GM21390 (cell line): Measurements from ENCODE around the gene OGG1.

Source experiments
- ATAC-seq: cut with Tn5 transposase; IDR thresholded peaks from one replicate; pipeline ENCODE4 v1.9.1; 2021; ENCODE audit not compliant: unreplicated experiment

The OGG1 gene

GRCh38 chr3:9782770-9783169 lies 33.0 kb downstream of the OGG1 start:
- no peak for ATAC-seq

GRCh38 chr3:9783954-9784353 lies 34.2 kb downstream of the OGG1 start:
- ATAC-seq, result no peak

GRCh38 chr3:9784965-9785364 lies 35.2 kb downstream of the OGG1 start:
- no peak for ATAC-seq

GRCh38 chr3:9785602-9786001 lies 35.9 kb downstream of the OGG1 start:
- no peak for ATAC-seq

- no peak for ATAC-seq
Measured at GRCh38 chr3:9786209-9786739, 36.5 kb downstream of the OGG1 start.

- ATAC-seq, result no peak
Measured at GRCh38 chr3:9786825-9787669, 37.3 kb downstream of the OGG1 start.

- ATAC-seq, result no peak
Measured at GRCh38 chr3:9787714-9788113, 38.0 kb downstream of the OGG1 start.

GRCh38 chr3:9791127-9791526 lies 41.4 kb downstream of the OGG1 start:
- no peak for ATAC-seq

- no peak for ATAC-seq
Measured at GRCh38 chr3:9791790-9792404, 42.1 kb downstream of the OGG1 start.

- ATAC-seq, result peak; percentile 83
Measured at GRCh38 chr3:9792405-9793160, 42.8 kb downstream of the OGG1 start, which contains the start of the genes ARPC4 and TADA3. Gene ARPC4, plus strand, starts transcription at chr3:9793082. Its CDS starts 40 bp downstream, at chr3:9793122. Gene TADA3, minus strand, starts transcription at chr3:9792473. Its CDS starts 1,007 bp downstream, at chr3:9791466.

- no peak for ATAC-seq
Measured at GRCh38 chr3:9793161-9793781, 43.5 kb downstream of the OGG1 start.

GRCh38 chr3:9794400-9794799 lies 44.6 kb downstream of the OGG1 start:
- ATAC-seq, result no peak

- no peak for ATAC-seq
Measured at GRCh38 chr3:9795207-9795606, 45.5 kb downstream of the OGG1 start.

GRCh38 chr3:9797196-9797945 lies 47.6 kb downstream of the OGG1 start:
- no peak for ATAC-seq

- ATAC-seq, result no peak
Measured at GRCh38 chr3:9800529-9800928, 50.8 kb downstream of the OGG1 start.

- no peak for ATAC-seq
Measured at GRCh38 chr3:9803494-9803893, 53.7 kb downstream of the OGG1 start.

- ATAC-seq, result no peak
Measured at GRCh38 chr3:9804996-9805395, 55.2 kb downstream of the OGG1 start.

- ATAC-seq, result no peak
Measured at GRCh38 chr3:9806137-9806536, 56.4 kb downstream of the OGG1 start.
